Retinal pigment epithelial cell (primary cell): ENCODE data around the gene DYNLT2B.

Experiments used
- DNase-seq: peaks from one replicate; pipeline ENCODE4 v3.0.0-alpha.2; 2010; ENCODE audit warnings: low read depth
- H3K4me3 ChIP-seq: 2 replicates; pipeline ENCODE4 v1.5.1; 2011; ENCODE audit warnings: mild to moderate bottlenecking, low read length, control low read depth, moderate library complexity
- TF ChIP-seq, protein P1 (sequence below): conservative IDR thresholded peaks from 2 replicates; pipeline ENCODE4 v1.5.1; 2011; ENCODE audit warnings: low read depth, low read length, control low read depth, inconsistent platforms

Gene DYNLT2B

DNA sequence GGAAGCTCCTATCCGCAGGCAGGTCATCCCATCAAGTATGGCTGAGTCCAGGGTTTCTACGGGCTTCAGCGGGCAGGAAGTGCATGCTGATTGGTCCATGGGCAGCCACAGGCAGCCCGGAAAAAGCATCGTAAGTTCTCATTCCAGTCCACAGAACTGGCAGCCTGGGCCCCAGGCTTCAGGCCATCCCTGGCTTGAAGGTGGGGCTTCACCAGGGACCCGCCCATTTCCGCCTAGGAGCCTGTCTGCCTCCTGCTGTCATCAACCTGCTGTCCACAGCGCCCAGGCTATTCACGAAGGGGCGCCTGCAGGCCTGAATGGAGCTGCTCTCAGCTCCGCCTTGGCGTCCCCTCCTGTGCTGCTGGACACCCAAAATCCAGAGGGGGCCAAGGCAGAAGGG, 44.4 kb downstream of the DYNLT2B start:
- TF ChIP-seq, protein P1, sequence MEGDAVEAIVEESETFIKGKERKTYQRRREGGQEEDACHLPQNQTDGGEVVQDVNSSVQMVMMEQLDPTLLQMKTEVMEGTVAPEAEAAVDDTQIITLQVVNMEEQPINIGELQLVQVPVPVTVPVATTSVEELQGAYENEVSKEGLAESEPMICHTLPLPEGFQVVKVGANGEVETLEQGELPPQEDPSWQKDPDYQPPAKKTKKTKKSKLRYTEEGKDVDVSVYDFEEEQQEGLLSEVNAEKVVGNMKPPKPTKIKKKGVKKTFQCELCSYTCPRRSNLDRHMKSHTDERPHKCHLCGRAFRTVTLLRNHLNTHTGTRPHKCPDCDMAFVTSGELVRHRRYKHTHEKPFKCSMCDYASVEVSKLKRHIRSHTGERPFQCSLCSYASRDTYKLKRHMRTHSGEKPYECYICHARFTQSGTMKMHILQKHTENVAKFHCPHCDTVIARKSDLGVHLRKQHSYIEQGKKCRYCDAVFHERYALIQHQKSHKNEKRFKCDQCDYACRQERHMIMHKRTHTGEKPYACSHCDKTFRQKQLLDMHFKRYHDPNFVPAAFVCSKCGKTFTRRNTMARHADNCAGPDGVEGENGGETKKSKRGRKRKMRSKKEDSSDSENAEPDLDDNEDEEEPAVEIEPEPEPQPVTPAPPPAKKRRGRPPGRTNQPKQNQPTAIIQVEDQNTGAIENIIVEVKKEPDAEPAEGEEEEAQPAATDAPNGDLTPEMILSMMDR: no peak
- H3K4me3 ChIP-seq: no peak overlapping the region
- DNase-seq: no peak

DNA sequence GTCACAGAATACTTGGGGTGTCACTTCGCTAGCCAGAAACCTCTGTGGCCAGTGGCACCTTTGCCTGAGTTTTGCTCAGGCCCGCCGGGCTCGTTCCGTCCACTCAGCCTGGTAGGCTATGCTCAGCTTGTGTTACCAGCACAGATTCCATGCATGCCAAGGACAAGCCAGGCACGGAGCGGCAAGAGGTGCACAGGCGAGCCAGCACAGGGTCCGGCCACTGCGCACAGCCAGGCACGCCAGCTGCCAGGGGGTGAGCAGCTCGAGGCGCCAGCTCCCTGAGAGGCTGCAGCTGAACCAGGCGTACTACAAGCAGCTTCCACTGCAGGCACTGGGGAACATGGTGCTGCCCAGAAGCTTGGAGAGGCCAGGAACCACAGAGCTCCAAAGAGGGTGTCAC, 45.2 kb downstream of the DYNLT2B start:
- DNase-seq: no peak
- TF ChIP-seq, protein P1: no peak
- no peak overlapping the region for H3K4me3 ChIP-seq

DNA sequence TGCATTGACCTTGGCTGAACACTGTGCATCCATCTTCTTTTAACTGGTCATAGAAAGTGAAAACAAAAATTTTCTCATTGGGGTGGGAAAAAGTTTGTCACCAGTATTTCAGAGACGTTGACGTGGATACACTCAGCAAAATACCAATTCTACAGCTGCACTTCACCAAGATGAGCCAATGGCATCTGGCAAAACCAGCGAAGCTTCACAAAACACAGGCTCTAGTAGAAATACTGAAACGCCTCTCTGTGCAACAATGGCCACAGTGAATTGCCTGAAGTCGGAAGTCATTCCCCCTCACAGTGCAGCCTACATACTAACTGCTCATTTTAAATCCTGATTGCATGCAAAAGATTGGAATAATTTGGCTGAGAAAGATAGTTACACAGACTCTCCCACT, 47.5 kb downstream of the DYNLT2B start:
- TF ChIP-seq, protein P1: no peak
- H3K4me3 ChIP-seq: no peak overlapping the region
- DNase-seq: no peak

DNA sequence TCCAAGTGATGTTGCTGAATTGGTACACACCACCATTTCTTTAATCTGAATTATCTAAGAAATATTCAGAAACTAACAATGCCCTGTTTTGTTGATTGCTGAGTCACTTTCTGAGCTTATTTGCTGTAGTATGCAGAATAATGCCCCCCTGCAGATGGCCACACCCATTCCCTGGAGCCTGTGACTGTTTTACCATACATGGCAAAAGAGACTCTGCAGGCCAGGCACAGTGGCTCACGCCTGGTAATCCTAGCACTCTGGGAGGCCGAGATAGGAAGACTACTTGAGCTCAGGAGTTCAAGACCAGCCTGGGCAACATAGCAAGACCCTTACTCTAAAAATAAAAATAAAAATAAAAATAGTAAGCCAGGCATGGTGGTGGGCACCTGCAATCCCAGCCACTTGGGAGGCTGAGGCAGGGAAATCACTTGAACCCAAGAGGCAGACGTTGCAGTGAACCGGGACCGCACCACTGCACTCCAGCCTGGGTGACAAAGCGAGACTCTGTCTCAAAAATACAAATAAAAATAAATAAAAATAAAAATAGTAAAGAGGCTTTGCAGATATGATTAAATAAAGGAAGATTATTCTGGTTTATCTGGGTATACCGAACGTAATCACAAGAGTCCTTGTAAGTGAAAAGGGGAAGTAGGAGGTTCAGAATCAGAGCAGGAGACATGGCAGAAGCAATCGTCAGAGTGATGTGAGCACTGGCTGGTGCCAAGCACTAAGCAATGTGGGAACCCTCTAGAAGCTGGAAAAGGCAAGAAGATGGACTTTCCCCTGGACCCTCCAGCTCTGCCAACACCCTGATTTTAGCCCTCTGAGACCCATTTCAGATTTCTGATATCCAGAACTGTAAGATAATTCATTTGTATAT, 49.5 kb downstream of the DYNLT2B start:
- TF ChIP-seq, protein P1: no peak
- H3K4me3 ChIP-seq: no peak overlapping the region
- no peak for DNase-seq

DNA sequence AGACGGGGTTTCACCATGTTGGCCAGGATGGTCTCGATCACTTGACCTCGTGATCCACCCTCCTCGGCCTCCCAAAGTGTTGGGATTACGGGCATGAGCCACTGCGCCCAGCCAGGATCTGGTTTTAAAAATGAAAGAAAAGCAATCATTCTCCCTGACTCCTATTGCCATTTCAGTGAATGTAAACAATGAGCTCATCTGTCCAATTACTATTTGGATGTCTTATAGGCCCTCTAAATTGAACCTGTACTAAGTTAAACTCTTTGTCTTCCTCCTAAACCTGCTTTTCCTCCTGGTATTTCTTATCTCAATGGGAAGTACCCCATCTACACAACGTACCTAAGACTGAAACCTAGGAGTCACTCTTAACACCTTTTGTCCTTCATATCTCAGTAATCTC, 54.2 kb downstream of the DYNLT2B start:
- TF ChIP-seq, protein P1: no peak
- no peak for DNase-seq
- H3K4me3 ChIP-seq: no peak overlapping the region

DNA sequence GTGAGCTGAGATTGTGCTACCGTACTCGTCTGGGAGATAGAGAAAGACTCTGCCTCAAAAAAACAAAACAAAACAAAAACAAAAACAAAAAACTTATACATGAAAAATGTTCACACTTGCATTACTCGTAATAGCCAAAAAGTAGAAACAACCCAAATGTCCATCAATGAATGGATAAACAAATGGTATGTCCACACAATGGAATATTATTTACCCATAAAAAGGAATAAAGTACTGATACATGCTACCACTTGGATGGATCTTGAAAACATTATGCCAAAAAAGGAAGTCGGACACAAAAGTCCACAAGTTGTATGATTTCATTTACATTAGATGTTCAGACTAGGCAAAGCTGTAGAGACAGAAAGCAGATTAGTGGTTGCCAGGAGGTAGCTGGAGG, 57.3 kb downstream of the DYNLT2B start:
- TF ChIP-seq, protein P1: no peak
- H3K4me3 ChIP-seq: no peak overlapping the region
- no peak for DNase-seq

DNA sequence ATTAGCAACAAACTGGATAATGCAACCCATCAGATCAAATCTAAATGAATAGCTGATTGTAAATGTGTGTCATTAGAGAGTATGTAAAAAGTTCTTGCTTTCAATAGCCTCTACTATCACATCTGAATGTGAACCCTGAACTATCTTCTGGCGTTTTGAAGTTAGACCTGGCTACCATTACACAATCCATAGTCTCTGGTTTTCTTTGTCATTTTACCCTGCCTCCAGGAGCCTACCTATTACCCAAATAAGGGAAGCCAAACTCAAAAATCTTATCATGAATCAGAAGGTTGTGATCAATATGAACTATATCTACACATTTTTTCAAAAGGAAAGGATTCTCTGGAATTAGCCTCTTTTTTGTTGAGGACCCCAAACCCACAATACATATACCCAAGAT, 62.3 kb downstream of the DYNLT2B start:
- no peak overlapping the region for H3K4me3 ChIP-seq
- no peak for DNase-seq
- TF ChIP-seq, protein P1: no peak
